ENCODE results near the gene PARD3. TPM values are rescaled to one million over a fixed set of nuclear protein-coding genes. Genes with fewer than 3 reads are reported as not detected.

The PARD3 gene
- total and polyA plus RNA-seq, 4 experiments from 2014 or later: 0.13 to 0.25 TPM; not detected in 2

DNA sequence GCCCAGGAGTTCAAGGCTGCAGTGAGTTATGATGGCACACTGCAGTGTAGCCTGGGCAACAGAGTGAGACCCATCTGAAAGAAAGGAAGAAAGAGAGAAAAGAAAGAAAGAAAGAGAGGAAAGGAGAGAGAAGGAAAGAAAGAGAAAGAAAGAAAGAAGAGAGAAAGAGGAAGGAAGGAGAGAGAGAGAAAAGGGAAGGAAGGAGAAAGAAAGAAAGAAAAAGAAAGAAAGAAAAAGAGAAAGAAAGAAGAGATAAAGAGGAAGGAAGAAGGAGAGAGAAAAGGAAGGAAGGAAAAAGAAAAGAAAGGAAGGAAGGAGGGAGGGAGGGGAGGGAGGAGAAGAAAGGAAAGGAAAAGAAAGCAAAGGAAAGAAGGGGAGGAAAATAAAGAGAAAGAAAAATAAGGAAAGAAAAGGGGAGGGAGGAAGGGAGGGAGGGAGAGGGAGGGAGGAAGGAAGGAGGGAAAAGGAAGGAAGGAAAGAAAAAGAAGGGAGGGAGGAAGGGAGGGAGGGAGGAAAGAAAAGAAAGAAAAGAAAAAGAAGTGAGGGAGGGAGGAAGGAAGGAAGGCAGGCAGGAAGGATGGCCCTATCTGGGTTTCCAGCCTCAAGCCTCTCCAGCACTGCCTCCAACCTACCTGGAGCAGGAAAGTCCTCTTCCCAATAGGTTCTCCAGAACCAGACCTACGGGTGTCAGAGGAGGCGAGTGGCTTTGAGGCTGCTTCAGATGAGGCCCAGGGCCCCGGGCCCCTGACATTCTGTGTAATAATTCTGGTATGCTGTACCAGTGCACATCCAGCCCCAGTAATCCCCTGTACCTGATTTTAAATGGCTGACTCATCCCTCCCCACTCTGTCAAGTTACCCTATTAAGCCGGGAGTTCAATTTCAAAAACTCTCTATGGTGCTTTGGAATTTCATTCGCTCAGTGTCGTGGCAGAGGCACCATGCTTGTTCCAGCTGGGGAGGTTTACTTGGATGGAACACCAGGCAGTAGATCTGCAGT lies 6.8 kb upstream of the PARD3 start:
- no peaks in the 10 kb centered on the region for H3K9me3 ChIP-seq (ENCODE audit: control insufficient read depth in 1 of 2, low read length in 2 of 2)
- peaks cover 14% of the 10 kb centered on the region in 2 donors for H3K27me3 Mint-ChIP-seq
- H3K4me1 Mint-ChIP-seq: peaks cover 0 to 2% (median 0%) of the 10 kb centered on the region in 4 donors
- H3K36me3 ChIP-seq (ENCODE audit: insufficient read depth, low read length): no peaks in the 10 kb centered on the region
- no peaks in the 10 kb centered on the region for H3K4me1 ChIP-seq (ENCODE audit: insufficient read depth, low read length)
- no peak for DNase-seq
- H3K4me3 ChIP-seq (ENCODE audit: low read length in 2 of 2): no peak overlapping the region
- H3K27ac Mint-ChIP-seq: no peak overlapping the region
- intact Hi-C loops (cut with micrococcal nuclease): no loop called here
- H3K27me3 ChIP-seq (ENCODE audit: insufficient read depth, low read length): peaks cover 3% of the 10 kb centered on the region
- no peak overlapping the region for H3K27ac ChIP-seq (ENCODE audit: low read depth, low read length)
- peaks cover 0 to 4% (median 0%) of the 10 kb centered on the region in 8 donors for H3K9me3 Mint-ChIP-seq
- H3K4me3 Mint-ChIP-seq: peak overlapping the region in 1 of 8 donors; percentile 27
- ChIA-PET CTCF (ENCODE audit: partially characterized antibody) (interaction anchor here (1.4 kb wide), 1 partner anchor 8 kb away, joined by 3 read pairs; no protein-coding TSS in a partner anchor), POLR2A (ENCODE audit: partially characterized antibody) (no interaction called here)
- no peaks in the 10 kb centered on the region for H3K36me3 Mint-ChIP-seq

DNA sequence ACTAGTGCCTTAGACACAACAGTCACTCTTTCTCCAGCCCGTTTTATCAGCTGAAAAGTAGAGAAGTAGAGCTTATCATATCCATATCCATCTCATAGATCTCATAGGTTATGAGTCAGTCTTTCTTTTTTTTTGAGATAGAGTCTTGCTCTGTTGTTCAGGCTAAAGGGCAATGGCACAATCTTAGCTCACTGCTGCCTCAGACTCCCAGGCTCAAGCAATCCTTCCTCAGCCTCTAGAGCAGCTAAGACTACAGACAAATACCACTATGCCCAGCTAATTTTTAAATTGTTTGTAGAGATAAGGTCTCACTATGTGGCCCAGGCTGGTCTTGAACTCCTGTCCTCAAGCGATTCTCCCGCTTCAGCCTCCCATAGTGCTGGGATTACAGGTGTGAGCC lies 2.5 kb upstream of the PARD3 start:
- ChIA-PET POLR2A (ENCODE audit: partially characterized antibody) (no interaction called here), CTCF (ENCODE audit: partially characterized antibody) (no interaction called here)
- intact Hi-C loops (cut with micrococcal nuclease): no loop called here
- no peaks in the 10 kb centered on the region for H3K9me3 Mint-ChIP-seq
- H3K36me3 ChIP-seq (ENCODE audit: insufficient read depth, low read length): no peaks in the 10 kb centered on the region
- peaks cover 7% of the 10 kb centered on the region for H3K4me1 ChIP-seq (ENCODE audit: insufficient read depth, low read length)
- H3K4me3 ChIP-seq (ENCODE audit: low read length in 2 of 2): no peak overlapping the region
- no peaks in the 10 kb centered on the region for H3K9me3 ChIP-seq (ENCODE audit: control insufficient read depth in 1 of 2, low read length in 2 of 2)
- H3K27ac ChIP-seq (ENCODE audit: low read depth, low read length): no peak overlapping the region
- peaks cover 32 to 36% of the 10 kb centered on the region in 2 donors for H3K27me3 Mint-ChIP-seq
- H3K4me1 Mint-ChIP-seq: peaks cover 4 to 19% (median 10%) of the 10 kb centered on the region in 4 donors
- H3K4me3 Mint-ChIP-seq: no peak overlapping the region
- H3K27me3 ChIP-seq (ENCODE audit: insufficient read depth, low read length): peaks cover 14% of the 10 kb centered on the region
- DNase-seq: no peak
- H3K27ac Mint-ChIP-seq: no peak overlapping the region
- H3K36me3 Mint-ChIP-seq: no peaks in the 10 kb centered on the region

DNA sequence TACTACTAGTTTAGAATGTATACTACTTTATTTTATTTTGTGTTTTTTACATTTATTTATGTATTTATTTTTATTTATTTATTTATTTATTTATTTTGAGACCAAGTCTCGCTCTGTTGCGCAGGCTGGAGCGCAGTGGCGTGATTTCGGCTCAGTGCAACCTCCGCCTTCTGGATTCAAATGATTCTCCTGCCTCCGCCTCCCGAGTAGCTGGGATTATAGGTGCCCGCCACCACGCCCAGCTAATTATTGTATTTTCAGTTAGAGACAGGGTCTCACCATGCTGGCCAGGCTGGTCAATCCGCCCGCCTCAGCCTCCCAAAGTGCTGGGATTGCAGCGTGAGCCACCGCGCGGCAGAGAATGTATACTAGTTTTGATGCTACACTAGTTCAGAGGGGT lies 2.0 kb upstream of the PARD3 start:
- Mint-ChIP-seq H3K36me3 (no peaks in the 10 kb centered on the region), H3K27ac (no peak overlapping the region), H3K4me3 (peak overlapping the region in 1 of 8 donors; percentile 62), H3K27me3 (peaks cover 33 to 38% of the 10 kb centered on the region in 2 donors), H3K9me3 (no peaks in the 10 kb centered on the region), H3K4me1 (peaks cover 4 to 19% (median 10%) of the 10 kb centered on the region in 4 donors)
- intact Hi-C loops (cut with micrococcal nuclease): no loop called here
- DNase-seq: no peak
- POLR2A ChIA-PET (ENCODE audit: partially characterized antibody): no interaction called here
- Histone ChIP-seq H3K27me3 (ENCODE audit: insufficient read depth, low read length) (peaks cover 14% of the 10 kb centered on the region), H3K36me3 (ENCODE audit: insufficient read depth, low read length) (no peaks in the 10 kb centered on the region), H3K9me3 (ENCODE audit: control insufficient read depth in 1 of 2, low read length in 2 of 2) (no peaks in the 10 kb centered on the region), H3K4me1 (ENCODE audit: insufficient read depth, low read length) (peaks cover 7% of the 10 kb centered on the region), H3K27ac (ENCODE audit: low read depth, low read length) (no peak overlapping the region), H3K4me3 (ENCODE audit: low read length in 2 of 2) (no peak overlapping the region)
- CTCF ChIA-PET (ENCODE audit: partially characterized antibody): no interaction called here

DNA sequence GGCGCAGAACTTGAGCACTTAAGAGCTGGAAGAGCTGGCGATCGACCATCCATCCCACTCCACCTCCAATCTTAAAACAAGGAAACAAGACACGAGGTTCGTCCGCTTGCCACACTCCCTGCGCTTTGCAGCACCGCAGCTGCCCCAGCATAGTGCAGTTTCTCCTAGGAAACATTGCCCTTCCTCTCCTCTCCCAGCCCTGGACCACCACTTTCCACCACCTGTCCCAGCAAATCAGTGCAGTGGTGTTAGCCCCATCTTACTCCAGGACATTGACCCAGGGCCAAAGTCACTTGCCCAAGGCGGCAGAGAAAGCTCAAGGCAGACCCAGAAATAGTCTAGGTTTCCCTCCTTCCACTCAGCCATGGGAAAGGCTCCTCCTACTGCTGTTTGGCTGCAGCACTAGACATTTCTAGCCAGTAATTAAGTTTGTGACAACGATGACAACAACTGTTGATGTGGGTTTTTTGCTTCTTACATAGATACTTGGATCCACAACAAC lies 1.5 kb upstream of the PARD3 start:
- ChIA-PET CTCF (ENCODE audit: partially characterized antibody) (no interaction called here), POLR2A (ENCODE audit: partially characterized antibody) (no interaction called here)
- no peak overlapping the region for H3K27ac Mint-ChIP-seq
- peaks cover 7% of the 10 kb centered on the region for H3K4me1 ChIP-seq (ENCODE audit: insufficient read depth, low read length)
- peaks cover 38% of the 10 kb centered on the region in 2 donors for H3K27me3 Mint-ChIP-seq
- H3K27ac ChIP-seq (ENCODE audit: low read depth, low read length): no peak overlapping the region
- H3K36me3 ChIP-seq (ENCODE audit: insufficient read depth, low read length): no peaks in the 10 kb centered on the region
- H3K36me3 Mint-ChIP-seq: no peaks in the 10 kb centered on the region
- no peak overlapping the region for H3K4me3 ChIP-seq (ENCODE audit: low read length in 2 of 2)
- peaks cover 14% of the 10 kb centered on the region for H3K27me3 ChIP-seq (ENCODE audit: insufficient read depth, low read length)
- H3K4me3 Mint-ChIP-seq: peak overlapping the region; percentile 33 to 77 (median 65)
- H3K4me1 Mint-ChIP-seq: peaks cover 4 to 19% (median 10%) of the 10 kb centered on the region in 4 donors
- no peaks in the 10 kb centered on the region for H3K9me3 Mint-ChIP-seq
- intact Hi-C loops (cut with micrococcal nuclease): no loop called here
- no peak for DNase-seq
- no peaks in the 10 kb centered on the region for H3K9me3 ChIP-seq (ENCODE audit: control insufficient read depth in 1 of 2, low read length in 2 of 2)

DNA sequence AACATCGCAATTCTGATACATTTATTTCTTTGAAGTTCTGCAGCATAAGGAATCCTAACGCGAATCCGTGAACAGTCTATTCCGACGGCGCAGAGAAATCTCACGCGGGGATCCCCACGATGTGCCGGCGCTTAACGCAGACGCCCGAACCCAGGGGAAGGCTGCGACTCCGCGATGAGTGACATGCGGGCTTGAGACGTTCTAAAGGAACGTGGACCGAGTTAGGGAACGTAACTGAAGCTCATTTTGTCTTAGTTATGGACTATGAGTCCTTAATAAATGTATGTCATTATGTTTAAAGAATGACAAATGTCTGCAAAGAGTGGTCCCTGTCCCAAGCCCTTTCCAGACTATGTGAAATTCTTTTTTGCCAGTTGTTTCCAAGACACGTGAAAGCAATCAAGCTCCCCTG lies 995 bp upstream of the PARD3 start:
- peaks cover 4 to 19% (median 10%) of the 10 kb centered on the region in 4 donors for H3K4me1 Mint-ChIP-seq
- peak overlapping the region; percentile 34 to 77 (median 67) for H3K4me3 Mint-ChIP-seq
- DNase-seq: no peak
- no peak overlapping the region for H3K27ac Mint-ChIP-seq
- Histone ChIP-seq H3K4me1 (ENCODE audit: insufficient read depth, low read length) (peaks cover 7% of the 10 kb centered on the region), H3K4me3 (ENCODE audit: low read length in 2 of 2) (no peak overlapping the region), H3K27me3 (ENCODE audit: insufficient read depth, low read length) (peaks cover 14% of the 10 kb centered on the region), H3K36me3 (ENCODE audit: insufficient read depth, low read length) (no peaks in the 10 kb centered on the region), H3K9me3 (ENCODE audit: control insufficient read depth in 1 of 2, low read length in 2 of 2) (no peaks in the 10 kb centered on the region), H3K27ac (ENCODE audit: low read depth, low read length) (no peak overlapping the region)
- peaks cover 42 to 43% of the 10 kb centered on the region in 2 donors for H3K27me3 Mint-ChIP-seq
- H3K9me3 Mint-ChIP-seq: no peaks in the 10 kb centered on the region
- intact Hi-C loops (cut with micrococcal nuclease): no loop called here
- H3K36me3 Mint-ChIP-seq: no peaks in the 10 kb centered on the region
- POLR2A ChIA-PET (ENCODE audit: partially characterized antibody): no interaction called here
- CTCF ChIA-PET (ENCODE audit: partially characterized antibody): no interaction called here

DNA sequence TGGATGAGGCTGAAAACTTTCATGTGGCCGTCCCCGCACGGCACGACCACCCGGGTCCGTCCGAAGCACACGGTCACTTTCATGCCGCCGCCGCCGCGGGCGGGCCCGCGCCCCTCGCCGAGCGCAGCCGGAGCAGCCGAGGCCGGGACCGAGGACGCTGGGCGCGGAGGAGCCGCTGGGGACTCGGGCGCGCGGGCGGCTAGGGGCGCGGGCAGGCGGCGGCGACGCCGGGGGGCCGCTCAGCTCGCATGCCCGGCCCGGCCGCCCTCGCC lies 247 bp downstream of the PARD3 start:
- H3K36me3 ChIP-seq (ENCODE audit: insufficient read depth, low read length): no peaks in the 10 kb centered on the region
- peaks cover 7% of the 10 kb centered on the region for H3K4me1 ChIP-seq (ENCODE audit: insufficient read depth, low read length)
- peaks cover 4 to 19% (median 10%) of the 10 kb centered on the region in 4 donors for H3K4me1 Mint-ChIP-seq
- H3K27ac ChIP-seq (ENCODE audit: low read depth, low read length): no peak overlapping the region
- intact Hi-C loops (cut with micrococcal nuclease): no loop called here
- H3K9me3 ChIP-seq (ENCODE audit: control insufficient read depth in 1 of 2, low read length in 2 of 2): no peaks in the 10 kb centered on the region
- peaks cover 44 to 47% of the 10 kb centered on the region in 2 donors for H3K27me3 Mint-ChIP-seq
- H3K9me3 Mint-ChIP-seq: no peaks in the 10 kb centered on the region
- H3K27me3 ChIP-seq (ENCODE audit: insufficient read depth, low read length): peaks cover 14% of the 10 kb centered on the region
- H3K4me3 ChIP-seq (ENCODE audit: low read length in 2 of 2): no peak overlapping the region
- H3K27ac Mint-ChIP-seq: no peak overlapping the region
- DNase-seq: no peak
- ChIA-PET POLR2A (ENCODE audit: partially characterized antibody) (no interaction called here), CTCF (ENCODE audit: partially characterized antibody) (interaction anchor here (1.5 kb wide), 1 partner anchor 8 kb away, joined by 3 read pairs; no protein-coding TSS in a partner anchor)
- no peaks in the 10 kb centered on the region for H3K36me3 Mint-ChIP-seq
- H3K4me3 Mint-ChIP-seq: no peak overlapping the region

DNA sequence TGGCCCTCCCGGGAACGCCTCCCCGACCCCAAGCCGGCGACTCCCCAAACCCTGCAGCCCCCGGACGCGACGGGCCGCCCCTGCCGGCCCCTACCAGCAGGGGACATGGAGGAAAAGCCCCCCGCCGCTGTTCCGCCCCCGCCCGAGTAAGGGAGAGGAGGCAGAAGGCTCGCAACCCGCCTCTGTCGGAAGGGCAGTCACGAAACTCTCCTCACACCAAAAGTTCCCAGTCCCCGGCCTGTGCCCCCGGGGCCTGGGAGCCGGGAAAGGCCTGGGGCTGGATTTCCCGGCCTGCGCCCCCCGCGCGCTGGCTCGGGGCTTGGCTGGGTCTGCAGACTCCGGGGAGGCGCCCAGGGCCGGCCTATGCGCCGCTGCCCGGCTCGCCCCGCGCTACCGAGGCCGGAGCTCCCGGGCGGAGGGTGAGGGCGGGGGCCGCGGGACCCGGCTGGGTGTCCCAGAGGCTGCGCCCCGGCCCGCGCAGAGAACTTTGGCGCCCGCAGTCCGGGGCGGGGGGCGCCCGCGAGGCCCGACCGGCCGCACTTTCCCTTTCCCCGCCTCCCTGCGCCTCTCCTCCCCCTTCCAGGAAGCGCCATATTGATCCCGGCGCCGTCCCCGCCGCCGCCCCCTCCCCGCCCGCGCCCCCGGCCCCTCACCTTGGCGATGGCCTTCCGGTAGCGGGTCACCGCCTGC lies 728 bp downstream of the PARD3 start:
- H3K4me3 ChIP-seq (ENCODE audit: low read length in 2 of 2): no peak overlapping the region

More for the DNA sequence above, 728 bp downstream of the PARD3 start:
- Histone ChIP-seq H3K27ac (ENCODE audit: low read depth, low read length) (no peak overlapping the region), H3K4me1 (ENCODE audit: insufficient read depth, low read length) (peaks cover 7% of the 10 kb centered on the region), H3K36me3 (ENCODE audit: insufficient read depth, low read length) (no peaks in the 10 kb centered on the region), H3K9me3 (ENCODE audit: control insufficient read depth in 1 of 2, low read length in 2 of 2) (no peaks in the 10 kb centered on the region), H3K27me3 (ENCODE audit: insufficient read depth, low read length) (peaks cover 14% of the 10 kb centered on the region)
- CTCF ChIA-PET (ENCODE audit: partially characterized antibody): interaction anchor here (1.5 kb wide), 1 partner anchor 8 kb away, joined by 3 read pairs; no protein-coding TSS in a partner anchor
- intact Hi-C loops (cut with micrococcal nuclease): no loop called here
- Mint-ChIP-seq H3K27me3 (peaks cover 40 to 45% of the 10 kb centered on the region in 2 donors), H3K36me3 (no peaks in the 10 kb centered on the region), H3K4me3 (peak overlapping the region in 4 of 8 donors; percentile 49 to 72 (median 64)), H3K27ac (no peak overlapping the region), H3K9me3 (no peaks in the 10 kb centered on the region), H3K4me1 (peaks cover 4 to 19% (median 10%) of the 10 kb centered on the region in 4 donors)
- POLR2A ChIA-PET (ENCODE audit: partially characterized antibody): no interaction called here
- no peak for DNase-seq

Measured in CD4-positive, alpha-beta memory T cell (primary cell).